CD4-positive, CD25-positive, alpha-beta regulatory T cell (primary cell): ENCODE data around the gene GALC. TPM values are rescaled to one million over a fixed set of nuclear protein-coding genes. Genes with fewer than 3 reads are reported as not detected.
"Not testable (repeated sequence)": the region's sequence is repeated elsewhere in the genome, so short reads cannot be mapped to it uniquely, and the experiment has no call there.

ENCODE experiments used
- ATAC-seq, 2 donors: fragments of 150-1000 bp; cut with Tn5 transposase; one replicate each; pipeline ENCODE4 v1.10.0; 2021; ENCODE audit warnings: low read depth in 2 of 2, moderate number of reproducible peaks in 2 of 2, moderate library complexity in 1 of 2
- DNase-seq, 3 donors: peaks; one replicate each; pipeline versions ENCODE4 v3.0.0 to v3.0.0-alpha.2; 2012 to 2022; ENCODE audit warnings: mixed read lengths in 1 of 3
- H3K27ac ChIP-seq: one replicate; pipeline ENCODE4 v1.7.0; 2013; ENCODE audit warnings: mild to moderate bottlenecking, low read length; ENCODE audit not compliant: insufficient read depth, poor library complexity, severe bottlenecking
- H3K27me3 ChIP-seq: one replicate; pipeline ENCODE4 v1.7.0; 2013; ENCODE audit warnings: low read length; ENCODE audit not compliant: control insufficient read depth, insufficient read depth
- H3K36me3 ChIP-seq: one replicate; pipeline ENCODE4 v1.7.0; 2013; ENCODE audit warnings: mild to moderate bottlenecking, low read length, moderate library complexity; ENCODE audit not compliant: control insufficient read depth, insufficient read depth
- H3K4me1 ChIP-seq: 2 replicates; pipeline ENCODE4 v1.7.0; 2013; ENCODE audit warnings: mild to moderate bottlenecking, low read length; ENCODE audit not compliant: insufficient read depth, control insufficient read depth, poor library complexity, severe bottlenecking
- H3K4me3 ChIP-seq: one replicate; pipeline ENCODE4 v1.7.0; 2013; ENCODE audit warnings: low read depth, mild to moderate bottlenecking, low read length, moderate library complexity
- H3K9me3 ChIP-seq, 2 experiments: 1 replicate in 1 of 2; 2 replicates in 1 of 2; pipeline ENCODE4 v1.7.0; 2013; ENCODE audit warnings: low read length in 2 of 2, mild to moderate bottlenecking in 1 of 2, moderate library complexity in 1 of 2; ENCODE audit not compliant: control insufficient read depth in 2 of 2
- H3K27ac Mint-ChIP-seq, 3 donors: one replicate each; pipeline ENCODE4 v1.8.0; 2020 to 2022; ENCODE audit warnings: mild to moderate bottlenecking in 3 of 3, mixed read lengths in 3 of 3, moderate library complexity in 2 of 3
- H3K27me3 Mint-ChIP-seq: one replicate; pipeline ENCODE4 v1.8.0; 2022; ENCODE audit warnings: mild to moderate bottlenecking, mixed read lengths
- H3K36me3 Mint-ChIP-seq: one replicate; pipeline ENCODE4 v1.8.0; 2020; ENCODE audit warnings: mixed read lengths
- H3K4me1 Mint-ChIP-seq, 4 donors: one replicate each; pipeline ENCODE4 v1.8.0; 2020 to 2022; ENCODE audit warnings: mixed read lengths in 4 of 4, mild to moderate bottlenecking in 1 of 4
- H3K4me3 Mint-ChIP-seq, 4 donors: one replicate each; pipeline ENCODE4 v1.8.0; 2020 to 2022; ENCODE audit warnings: mild to moderate bottlenecking in 4 of 4, mixed read lengths in 4 of 4, moderate library complexity in 3 of 4
- H3K9me3 Mint-ChIP-seq, 7 donors: one replicate each; pipeline ENCODE4 v1.8.0; 2020 to 2022; ENCODE audit warnings: mixed read lengths in 7 of 7, mild to moderate bottlenecking in 3 of 7, moderate library complexity in 2 of 7
- polyA plus RNA-seq, 4 donors: library from polyadenylated mRNA; unstranded; fragments of 300-500 nt; fragmentation: Illumina TruSeq; gene quantifications; one replicate each; pipeline ENCODE4 v1.2.3, GENCODE V29; 2021
- total RNA-seq: library from RNA; stranded (reverse); gene quantifications from one replicate; pipeline ENCODE4 v1.2.3, GENCODE V29; 2022

GALC gene
- total and polyA plus RNA-seq, 5 donors from 2014 or later, result 10.6 to 17.5 (median 13.7) TPM

GRCh38 chr14:88030892-88031291, 37.9 kb upstream of the GALC start:
- ATAC-seq, result no peak
- Mint-ChIP-seq H3K4me3 (no peak overlapping the region), H3K27ac (peak overlapping the region in 1 of 3 donors; percentile 84), H3K9me3 (peaks cover 0 to 7% (median 0%) of the 10 kb centered on the region in 7 donors), H3K36me3 (peaks cover 4% of the 10 kb centered on the region), H3K4me1 (peaks cover 21 to 49% (median 35%) of the 10 kb centered on the region in 4 donors), H3K27me3 (no peaks in the 10 kb centered on the region)
- DNase-seq, result no peak
- H3K4me1 ChIP-seq, result peaks cover 25% of the 10 kb centered on the region
- no peaks in the 10 kb centered on the region for H3K36me3 ChIP-seq
- no peak overlapping the region for H3K4me3 ChIP-seq
- no peaks in the 10 kb centered on the region for H3K27me3 ChIP-seq
- no peaks in the 10 kb centered on the region for H3K9me3 ChIP-seq
- H3K27ac ChIP-seq, result no peak overlapping the region

- H3K27me3 Mint-ChIP-seq, result no peaks in the 10 kb centered on the region
- DNase-seq (peak in 1 of 3 donors; percentile 30), ATAC-seq (peak; percentile 28 to 42)
- H3K27ac Mint-ChIP-seq, result peak overlapping the region; percentile 53 to 97 (median 84)
- H3K27me3 ChIP-seq, result no peaks in the 10 kb centered on the region
- peaks cover 21 to 57% (median 40%) of the 10 kb centered on the region in 4 donors for H3K4me1 Mint-ChIP-seq
- H3K36me3 Mint-ChIP-seq, result no peaks in the 10 kb centered on the region
- no peaks in the 10 kb centered on the region for H3K9me3 ChIP-seq
- H3K4me1 ChIP-seq, result peaks cover 25% of the 10 kb centered on the region
- H3K36me3 ChIP-seq, result no peaks in the 10 kb centered on the region
- peak overlapping the region in 1 of 4 donors; percentile 8 for H3K4me3 Mint-ChIP-seq
- H3K27ac ChIP-seq, result no peak overlapping the region
- H3K9me3 Mint-ChIP-seq, result peaks cover 0 to 7% (median 0%) of the 10 kb centered on the region in 7 donors
- no peak overlapping the region for H3K4me3 ChIP-seq
Measured at GRCh38 chr14:88030079-88030478, 37.1 kb upstream of the GALC start.

- H3K4me3 Mint-ChIP-seq, result peak overlapping the region in 1 of 4 donors; percentile 13
- H3K27ac Mint-ChIP-seq, result peak overlapping the region in 2 of 3 donors; percentile 52 to 53
- H3K27ac ChIP-seq, result no peak overlapping the region
Measured at GRCh38 chr14:88029500-88029899, 36.5 kb upstream of the GALC start.

GRCh38 chr14:88026890-88027289, 33.9 kb upstream of the GALC start:
- H3K27ac Mint-ChIP-seq, result peak overlapping the region; percentile 57 to 86 (median 68)
- peak overlapping the region in 3 of 4 donors; percentile 40 to 75 (median 70) for H3K4me3 Mint-ChIP-seq
- no peaks in the 10 kb centered on the region for H3K9me3 ChIP-seq
- peak overlapping the region; percentile 61 for H3K4me3 ChIP-seq
- H3K4me1 ChIP-seq, result peaks cover 34% of the 10 kb centered on the region
- H3K9me3 Mint-ChIP-seq, result peaks cover 0 to 3% (median 0%) of the 10 kb centered on the region in 7 donors
- peak in 1 of 3 donors; percentile 51 for DNase-seq
- H3K27ac ChIP-seq, result no peak overlapping the region
- H3K36me3 ChIP-seq, result no peaks in the 10 kb centered on the region
- ATAC-seq, result no peak
- no peaks in the 10 kb centered on the region for H3K27me3 ChIP-seq
- H3K36me3 Mint-ChIP-seq, result no peaks in the 10 kb centered on the region
- H3K27me3 Mint-ChIP-seq, result no peaks in the 10 kb centered on the region
- peaks cover 28 to 85% (median 57%) of the 10 kb centered on the region in 4 donors for H3K4me1 Mint-ChIP-seq

More at GRCh38 chr14:88029500-88029899, 36.5 kb upstream of the GALC start:
- Mint-ChIP-seq H3K4me1 (peaks cover 21 to 63% (median 44%) of the 10 kb centered on the region in 4 donors), H3K9me3 (peaks cover 0 to 6% (median 0%) of the 10 kb centered on the region in 7 donors), H3K36me3 (no peaks in the 10 kb centered on the region), H3K27me3 (no peaks in the 10 kb centered on the region)
- Histone ChIP-seq H3K4me3 (no peak overlapping the region), H3K4me1 (peaks cover 25% of the 10 kb centered on the region), H3K36me3 (no peaks in the 10 kb centered on the region), H3K27me3 (no peaks in the 10 kb centered on the region), H3K9me3 (no peaks in the 10 kb centered on the region)
- ATAC-seq (no peak), DNase-seq (no peak)

- peaks cover 33% of the 10 kb centered on the region for H3K4me1 ChIP-seq
- H3K36me3 Mint-ChIP-seq, result no peaks in the 10 kb centered on the region
Measured at GRCh38 chr14:88025313-88025712, 32.3 kb upstream of the GALC start.

GRCh38 chr14:88024252-88025086, 31.5 kb upstream of the GALC start:
- Mint-ChIP-seq H3K4me1 (peaks cover 21 to 80% (median 47%) of the 10 kb centered on the region in 4 donors), H3K27ac (peak overlapping the region in 2 of 3 donors; percentile 7 to 69)
- not testable (repeated sequence) for H3K9me3 Mint-ChIP-seq, DNase-seq, H3K27me3 Mint-ChIP-seq, H3K36me3 Mint-ChIP-seq, H3K9me3 ChIP-seq, H3K36me3 ChIP-seq, H3K27me3 ChIP-seq, ATAC-seq, H3K4me3 Mint-ChIP-seq, H3K4me3 ChIP-seq, H3K27ac ChIP-seq
- H3K4me1 ChIP-seq, result peaks cover 25% of the 10 kb centered on the region

More at GRCh38 chr14:88025313-88025712, 32.3 kb upstream of the GALC start:
- Mint-ChIP-seq H3K4me3 (no peak overlapping the region), H3K4me1 (peaks cover 27 to 80% (median 52%) of the 10 kb centered on the region in 4 donors), H3K27ac (peak overlapping the region in 2 of 3 donors; percentile 7 to 47), H3K9me3 (no peaks in the 10 kb centered on the region), H3K27me3 (no peaks in the 10 kb centered on the region)
- Histone ChIP-seq H3K27ac (no peak overlapping the region), H3K9me3 (no peaks in the 10 kb centered on the region), H3K4me3 (no peak overlapping the region), H3K27me3 (no peaks in the 10 kb centered on the region), H3K36me3 (no peaks in the 10 kb centered on the region)
- DNase-seq (no peak), ATAC-seq (no peak)

GRCh38 chr14:88023658-88024187, 30.7 kb upstream of the GALC start:
- peaks cover 18 to 80% (median 47%) of the 10 kb centered on the region in 4 donors for H3K4me1 Mint-ChIP-seq
- no peaks in the 10 kb centered on the region for H3K36me3 Mint-ChIP-seq
- peak overlapping the region in 2 of 4 donors; percentile 13 to 26 for H3K4me3 Mint-ChIP-seq
- H3K4me3 ChIP-seq, result no peak overlapping the region
- H3K9me3 ChIP-seq, result no peaks in the 10 kb centered on the region
- peak overlapping the region; percentile 5 for H3K27ac ChIP-seq
- no peaks in the 10 kb centered on the region for H3K36me3 ChIP-seq
- H3K27ac Mint-ChIP-seq, result peak overlapping the region; percentile 7 to 63 (median 62)
- H3K4me1 ChIP-seq, result peaks cover 25% of the 10 kb centered on the region
- peak in 2 of 3 donors; percentile 26 to 30 for DNase-seq
- H3K27me3 ChIP-seq, result no peaks in the 10 kb centered on the region
- ATAC-seq, result peak; percentile 37 to 58
- H3K9me3 Mint-ChIP-seq, result no peaks in the 10 kb centered on the region
- no peaks in the 10 kb centered on the region for H3K27me3 Mint-ChIP-seq
